ENCODE results near the gene UBR4. TPM values are rescaled to one million over a fixed set of nuclear protein-coding genes. Genes with fewer than 3 reads are reported as not detected.

UBR4 gene
- total and polyA plus RNA-seq, 2 of the 8 experiments (the other 6 are each of a cell fraction or from before 2014, with no cell fraction given): 139 to 152 TPM

DNA sequence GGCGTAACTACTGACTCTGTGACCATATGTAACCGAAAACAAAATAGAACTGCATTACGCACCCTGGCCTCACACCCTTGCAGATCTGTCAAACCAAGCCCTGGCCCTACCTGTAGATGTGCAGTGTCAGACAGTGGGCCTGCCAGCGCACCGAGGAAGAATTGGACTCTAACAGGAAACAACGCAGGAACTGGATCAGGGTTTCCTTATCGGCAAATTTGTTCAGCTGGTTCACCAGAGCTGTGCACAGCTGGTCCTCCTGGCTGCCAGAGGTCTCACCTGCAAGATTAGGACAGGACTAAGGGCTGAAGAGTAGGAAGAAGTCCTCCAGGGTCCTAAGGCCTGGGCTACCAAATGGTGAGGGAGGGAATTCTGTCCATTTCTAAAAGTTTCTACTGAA, 90.0 kb downstream of the UBR4 start:
- no peak overlapping the region for H3K4me3 ChIP-seq (ENCODE audit: extremely low read depth in 1 of 4, insufficient read depth in 2 of 4, low read depth in 3 of 4, low read length in 4 of 4)
- no peak for FAIRE-seq
- no peaks in the 10 kb centered on the region; the same call in 1 of the 2 replicates for H3K79me1 ChIP-seq (ENCODE audit: low read depth, low read length)
- H3K18ac ChIP-seq (ENCODE audit: extremely low read depth, low read length): no peak overlapping the region
- no peak overlapping the region; a peak in 1 of 7 replicates for H3K9ac ChIP-seq (replicated peaks in 1 of 4; ENCODE audit: extremely low read depth in 1 of 4, low read depth in 3 of 4, low read length in 3 of 4)
- no peak overlapping the region for H3K27ac ChIP-seq (ENCODE audit: low read depth, low read length)
- WGBS, 2 experiments (ENCODE audit: extremely low coverage in 1 of 2, insufficient coverage in 1 of 2, insufficient read length in 1 of 2, insufficient replicate concordance in 2 of 2, low coverage in 1 of 2, low lambda C conversion rate in 2 of 2, missing lambda C conversion rate in 1 of 2): 93% methylated on average over 7 of the region's 7 CpGs; no CpG with 5 or more reads in 1 of the 2 experiments
- CTCF ChIA-PET (ENCODE audit: partially characterized antibody): interaction anchor here (0.6 kb wide), 1 partner anchor 60 kb away, joined by 3 read pairs; no protein-coding TSS in a partner anchor
- H3K23ac ChIP-seq (ENCODE audit: insufficient read length): no peak overlapping the region
- POLR2A ChIA-PET (ENCODE audit: partially characterized antibody): interaction anchor here (1.1 kb wide), 1 partner anchor 69 kb away, joined by 3 read pairs; no protein-coding TSS in a partner anchor
- no peak for DNase-seq (ENCODE audit: low read depth in 1 of 2, low spot score in 2 of 2)
- no peak overlapping the region for H4K8ac ChIP-seq (ENCODE audit: extremely low read depth, insufficient read depth, low read length)
- TF ChIP-seq JUND (IDR thresholded peaks at IDR 0.05; ENCODE audit: low read length) (no peak), NRF1 (IDR thresholded peaks at IDR 0.05; ENCODE audit: low read depth, low read length) (no peak), CHD1 (IDR thresholded peaks at IDR 0.05; ENCODE audit: low read depth, low read length) (no peak)
- H2BK12ac ChIP-seq (ENCODE audit: low read depth, low read length): no peak overlapping the region
- no peaks in the 10 kb centered on the region for H3K4me1 ChIP-seq (replicated peaks in 1 of 4; ENCODE audit: control insufficient read depth in 3 of 4, insufficient read depth in 4 of 4, low read length in 3 of 4)
- no peaks in the 10 kb centered on the region for H3K9me3 ChIP-seq (ENCODE audit: insufficient read depth in 2 of 2, low read depth in 1 of 2, low read length in 1 of 2)
- H2BK120ac ChIP-seq (replicated peaks; ENCODE audit: low read depth, low read length): no peak overlapping the region
- peaks cover 65 to 100% (median 93%) of the 10 kb centered on the region in 4 experiments for H3K36me3 ChIP-seq (ENCODE audit: control insufficient read depth in 2 of 4, insufficient read depth in 4 of 4, low read length in 3 of 4)
- no peak overlapping the region for H2BK5ac ChIP-seq (ENCODE audit: low read depth, low read length)
- H3K79me2 ChIP-seq (ENCODE audit: control insufficient read depth in 1 of 2, insufficient read depth in 2 of 2, low read length in 2 of 2): no peaks in the 10 kb centered on the region
- peaks cover 6 to 12% of the 10 kb centered on the region in 2 experiments for H4K20me1 ChIP-seq (replicated peaks in 1 of 2; ENCODE audit: control insufficient read depth in 1 of 2, insufficient read depth in 2 of 2, low read length in 2 of 2)
- no peaks in the 10 kb centered on the region for H3K23me2 ChIP-seq (ENCODE audit: low read depth, low read length)
- no peak overlapping the region for H2BK15ac ChIP-seq (ENCODE audit: low read length)
- H2AK5ac ChIP-seq (ENCODE audit: low read depth, low read length): no peak overlapping the region
- no peak overlapping the region for H4K91ac ChIP-seq (replicated peaks; ENCODE audit: insufficient read length, low read length)
- H3K14ac ChIP-seq (ENCODE audit: insufficient read length): no peak overlapping the region
- no peak overlapping the region for H2BK20ac ChIP-seq (ENCODE audit: low read length)
- H3K4ac ChIP-seq (replicated peaks; ENCODE audit: insufficient read length, low read depth, low read length): no peak overlapping the region
- no peak overlapping the region for H4K5ac ChIP-seq (ENCODE audit: insufficient read length, low read depth, low read length)
- H3K4me2 ChIP-seq (ENCODE audit: insufficient read depth in 1 of 2, low read depth in 2 of 2, low read length in 2 of 2): no peak overlapping the region
- H2AFZ ChIP-seq (ENCODE audit: low read length): no peak overlapping the region
- H3K56ac ChIP-seq (replicated peaks; ENCODE audit: insufficient read length, low read depth, low read length): no peak overlapping the region
- no peaks in the 10 kb centered on the region for H3K27me3 ChIP-seq (replicated peaks in 1 of 4; ENCODE audit: control insufficient read depth in 3 of 4, extremely low read depth in 1 of 4, insufficient read depth in 3 of 4, low read length in 3 of 4)
